CD4-positive, alpha-beta memory T cell (primary cell): Measurements from ENCODE around the gene NR5A1. TPM values are rescaled to one million over a fixed set of nuclear protein-coding genes. Genes with fewer than 3 reads are reported as not detected.

Experiments
- CTCF ChIA-PET: fragments of 350-600 bp; sonication (Branson Sonifier 250); formaldehyde crosslinking; loops from one replicate; lab custom pipeline; 2021; ENCODE audit warnings: inconsistent platforms; ENCODE audit not compliant: partially characterized antibody; lab: Charles Lee
- POLR2A ChIA-PET: fragments of 350-600 bp; sonication (Branson Sonifier 250); formaldehyde crosslinking; loops from one replicate; lab custom pipeline; 2021; ENCODE audit not compliant: partially characterized antibody; lab: Charles Lee
- DNase-seq, 5 donors: peaks; one replicate each; pipeline versions ENCODE4 v3.0.0 to v3.0.0-alpha.2; 2020 to 2022; ENCODE audit warnings: mixed read lengths in 1 of 5
- H3K27ac ChIP-seq: one replicate; pipeline ENCODE4 v1.7.0; 2013; ENCODE audit warnings: low read depth, low read length
- H3K27me3 ChIP-seq: 2 replicates; pipeline ENCODE4 v1.7.0; 2013; ENCODE audit warnings: mild to moderate bottlenecking, low read length, moderate library complexity; ENCODE audit not compliant: insufficient read depth
- H3K36me3 ChIP-seq: 2 replicates; pipeline ENCODE4 v1.7.0; 2013; ENCODE audit warnings: mild to moderate bottlenecking, low read length, moderate library complexity; ENCODE audit not compliant: insufficient read depth
- H3K4me1 ChIP-seq: 2 replicates; pipeline ENCODE4 v1.7.0; 2013; ENCODE audit warnings: mild to moderate bottlenecking, low read length, moderate library complexity; ENCODE audit not compliant: insufficient read depth
- H3K4me3 ChIP-seq, 2 donors: one replicate each; pipeline ENCODE4 v1.7.0; 2013; ENCODE audit warnings: low read length in 2 of 2, mild to moderate bottlenecking in 1 of 2
- H3K9me3 ChIP-seq, 2 donors: one replicate each; pipeline ENCODE4 v1.7.0; 2013; ENCODE audit warnings: low read length in 2 of 2, control low read depth in 1 of 2; ENCODE audit not compliant: control insufficient read depth in 1 of 2
- H3K27ac Mint-ChIP-seq, 7 donors: one replicate each; pipeline ENCODE4 v1.8.0; 2020 to 2021; ENCODE audit warnings: mixed read lengths in 7 of 7, mild to moderate bottlenecking in 6 of 7, inconsistent platforms in 3 of 7, moderate library complexity in 3 of 7
- H3K27me3 Mint-ChIP-seq, 2 donors: one replicate each; pipeline ENCODE4 v1.8.0; 2020 to 2021; ENCODE audit warnings: mixed read lengths in 2 of 2
- H3K36me3 Mint-ChIP-seq, 2 donors: one replicate each; pipeline ENCODE4 v1.8.0; 2020 to 2021; ENCODE audit warnings: mixed read lengths in 2 of 2, inconsistent platforms in 1 of 2, mild to moderate bottlenecking in 1 of 2
- H3K4me1 Mint-ChIP-seq, 4 donors: one replicate each; pipeline ENCODE4 v1.8.0; 2020 to 2021; ENCODE audit warnings: mixed read lengths in 4 of 4, mild to moderate bottlenecking in 1 of 4
- H3K4me3 Mint-ChIP-seq, 8 donors: one replicate each; pipeline ENCODE4 v1.8.0; 2020 to 2021; ENCODE audit warnings: mixed read lengths in 8 of 8, mild to moderate bottlenecking in 7 of 8, moderate library complexity in 6 of 8, inconsistent platforms in 3 of 8
- H3K9me3 Mint-ChIP-seq, 8 donors: one replicate each; pipeline ENCODE4 v1.8.0; 2020 to 2021; ENCODE audit warnings: mixed read lengths in 8 of 8, mild to moderate bottlenecking in 5 of 8, inconsistent platforms in 3 of 8, moderate library complexity in 1 of 8
- intact Hi-C: fragments of 100-400 bp; cut with micrococcal nuclease; formaldehyde crosslinking; loops from one replicate; pipeline ENCODE4 v1.15.1; 2023
- polyA plus RNA-seq, 2 donors: library from polyadenylated mRNA; unstranded; fragments of 300-500 nt; fragmentation: Illumina TruSeq; gene quantifications; one replicate each; pipeline ENCODE4 v1.2.3, GENCODE V29; 2021
- total RNA-seq, 2 experiments: library from RNA; stranded (reverse); gene quantifications; one replicate each; pipeline ENCODE4 v1.2.3, GENCODE V29; 2021

Gene NR5A1
- total and polyA plus RNA-seq, 4 experiments from 2014 or later: not detected

DNA sequence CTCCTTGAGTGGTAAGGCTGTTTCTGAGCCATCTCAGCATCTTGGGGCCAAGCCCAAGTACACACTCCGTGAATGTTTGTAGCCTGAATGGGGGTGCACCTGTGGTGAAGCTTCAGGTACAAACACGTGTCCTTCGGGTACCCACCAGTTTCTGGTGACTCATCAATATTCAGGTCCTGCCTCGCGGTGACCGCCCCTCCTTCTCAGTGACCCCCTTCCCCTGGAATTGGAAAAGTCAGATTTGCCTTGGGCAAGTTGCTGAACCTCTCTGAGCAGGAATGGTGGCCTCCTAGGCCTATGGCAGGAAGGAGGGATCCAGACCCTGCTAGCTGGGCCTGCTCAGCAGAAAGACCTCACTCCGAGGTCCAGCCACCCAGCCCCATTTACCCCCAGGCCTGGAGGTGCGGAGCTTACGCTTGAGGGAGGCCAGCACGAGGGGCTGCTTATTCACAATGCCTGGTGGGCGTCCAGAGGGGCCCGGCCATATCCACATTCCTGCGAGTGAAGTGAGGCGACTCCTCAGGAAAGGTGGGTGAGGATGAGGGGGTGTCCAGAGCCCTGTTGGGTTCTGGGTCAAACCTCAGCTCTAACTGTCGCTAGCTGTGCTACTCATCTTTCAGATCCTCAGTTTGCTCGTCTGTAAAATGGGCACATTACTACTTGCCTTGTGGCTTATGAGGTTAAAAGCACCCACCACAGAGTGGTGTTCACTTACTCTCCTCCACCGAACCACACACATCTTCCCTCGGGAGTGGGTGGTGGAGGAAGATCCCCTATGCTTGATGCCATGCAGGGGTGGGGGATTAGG, 49.9 kb downstream of the NR5A1 start:
- H3K27me3 Mint-ChIP-seq: peaks cover 2 to 8% of the 10 kb centered on the region in 2 donors
- H3K9me3 Mint-ChIP-seq: peaks cover 0 to 4% (median 0%) of the 10 kb centered on the region in 8 donors
- ChIA-PET POLR2A (no interaction called here), CTCF (no interaction called here)
- H3K4me1 Mint-ChIP-seq: no peaks in the 10 kb centered on the region
- H3K9me3 ChIP-seq: no peaks in the 10 kb centered on the region
- DNase-seq: no peak
- no peak overlapping the region for H3K4me3 Mint-ChIP-seq
- H3K36me3 ChIP-seq: no peaks in the 10 kb centered on the region
- intact Hi-C loops: no loop called here
- H3K4me1 ChIP-seq: no peaks in the 10 kb centered on the region
- no peaks in the 10 kb centered on the region for H3K27me3 ChIP-seq
- H3K36me3 Mint-ChIP-seq: no peaks in the 10 kb centered on the region
- no peak overlapping the region for H3K27ac ChIP-seq
- H3K4me3 ChIP-seq: no peak overlapping the region
- H3K27ac Mint-ChIP-seq: no peak overlapping the region

DNA sequence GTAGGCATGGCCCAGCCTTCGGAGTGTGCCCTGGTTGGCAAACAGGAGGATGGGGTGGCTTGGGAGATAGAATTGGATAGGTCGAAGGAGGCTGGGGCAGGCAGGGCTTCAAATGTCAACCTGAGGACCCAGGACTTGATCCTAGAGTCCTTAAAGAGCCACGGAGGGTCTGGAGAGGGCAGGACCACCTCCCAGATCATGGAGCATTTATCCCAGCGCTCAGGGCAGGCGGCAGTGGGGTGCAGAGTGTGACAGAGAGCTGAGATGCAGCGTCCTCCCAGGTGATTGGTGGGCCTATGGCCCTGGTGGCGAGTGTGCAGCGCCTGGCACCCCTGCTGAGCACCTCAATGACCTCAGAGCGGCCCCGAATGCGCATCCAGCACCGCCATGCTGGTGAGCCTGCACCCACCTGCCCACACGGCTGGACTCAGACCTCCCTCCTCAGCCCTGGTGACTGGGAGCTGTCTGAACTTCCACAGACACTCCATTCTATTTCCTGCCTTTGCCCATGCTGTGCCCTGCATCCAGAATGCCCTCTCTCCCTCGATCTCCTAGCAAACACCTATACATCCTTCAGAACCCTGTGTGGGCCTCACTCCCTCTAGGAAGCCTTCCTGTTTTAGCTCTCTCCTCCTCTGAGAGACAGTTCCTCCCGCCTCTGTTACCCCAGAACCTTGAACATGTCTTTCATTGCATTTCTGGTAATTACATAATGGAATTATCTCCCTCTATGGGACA, 50.7 kb downstream of the NR5A1 start:
- no peak overlapping the region for H3K4me3 ChIP-seq
- Mint-ChIP-seq H3K4me3 (no peak overlapping the region), H3K27me3 (peaks cover 4 to 12% of the 10 kb centered on the region in 2 donors), H3K4me1 (peaks cover 0 to 2% (median 0%) of the 10 kb centered on the region in 4 donors), H3K36me3 (no peaks in the 10 kb centered on the region), H3K27ac (no peak overlapping the region), H3K9me3 (peaks cover 0 to 4% (median 0%) of the 10 kb centered on the region in 8 donors)
- CTCF ChIA-PET: no interaction called here
- intact Hi-C loops: no loop called here
- H3K4me1 ChIP-seq: no peaks in the 10 kb centered on the region
- DNase-seq: no peak
- H3K27me3 ChIP-seq: no peaks in the 10 kb centered on the region
- H3K36me3 ChIP-seq: no peaks in the 10 kb centered on the region
- no peak overlapping the region for H3K27ac ChIP-seq
- no peaks in the 10 kb centered on the region for H3K9me3 ChIP-seq
- POLR2A ChIA-PET: no interaction called here

DNA sequence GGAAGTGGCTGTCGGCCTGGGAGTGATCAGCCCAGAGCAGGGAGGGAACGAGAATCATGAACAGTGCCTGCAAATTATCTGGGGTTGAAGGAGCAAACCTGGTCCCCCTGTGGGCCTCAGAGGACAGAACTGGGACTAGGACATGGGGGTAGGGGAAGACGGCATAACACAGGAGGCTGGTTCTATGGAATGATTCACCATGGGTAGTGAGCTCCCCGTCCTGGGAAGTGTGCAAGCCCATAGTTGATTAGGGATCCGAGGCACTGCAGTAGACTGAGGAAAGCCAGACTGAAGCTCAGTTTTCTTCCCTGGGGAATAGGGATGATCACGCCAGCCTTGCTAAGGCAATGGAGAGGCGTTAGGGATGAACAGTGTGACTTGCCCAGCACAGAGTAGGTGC, 51.4 kb downstream of the NR5A1 start:
- Mint-ChIP-seq H3K4me1 (peaks cover 0 to 4% (median 0%) of the 10 kb centered on the region in 4 donors), H3K27me3 (peaks cover 5 to 13% of the 10 kb centered on the region in 2 donors), H3K9me3 (peaks cover 0 to 4% (median 0%) of the 10 kb centered on the region in 8 donors), H3K36me3 (no peaks in the 10 kb centered on the region), H3K27ac (peak overlapping the region in 1 of 7 donors; percentile 63), H3K4me3 (no peak overlapping the region)
- CTCF ChIA-PET: no interaction called here
- H3K27me3 ChIP-seq: peaks cover 7% of the 10 kb centered on the region
- no peak overlapping the region for H3K4me3 ChIP-seq
- no peaks in the 10 kb centered on the region for H3K36me3 ChIP-seq
- no peaks in the 10 kb centered on the region for H3K4me1 ChIP-seq
- no peaks in the 10 kb centered on the region for H3K9me3 ChIP-seq
- no peak overlapping the region for H3K27ac ChIP-seq
- intact Hi-C loops: no loop called here
- no peak for DNase-seq
- POLR2A ChIA-PET: no interaction called here

- no peak for DNase-seq
- no peaks in the 10 kb centered on the region for H3K4me1 ChIP-seq
- peaks cover 11% of the 10 kb centered on the region for H3K27me3 ChIP-seq
- POLR2A ChIA-PET: no interaction called here
- H3K36me3 Mint-ChIP-seq: no peaks in the 10 kb centered on the region
- peaks cover 9 to 14% of the 10 kb centered on the region in 2 donors for H3K27me3 Mint-ChIP-seq
- no peak overlapping the region for H3K4me3 Mint-ChIP-seq
- CTCF ChIA-PET: no interaction called here
- H3K27ac ChIP-seq: no peak overlapping the region
- no peaks in the 10 kb centered on the region for H3K9me3 ChIP-seq
- intact Hi-C loops: no loop called here
- peaks cover 0 to 8% (median 0%) of the 10 kb centered on the region in 4 donors for H3K4me1 Mint-ChIP-seq
- no peaks in the 10 kb centered on the region for H3K9me3 Mint-ChIP-seq
- H3K4me3 ChIP-seq: no peak overlapping the region
- no peaks in the 10 kb centered on the region for H3K36me3 ChIP-seq
- H3K27ac Mint-ChIP-seq: no peak overlapping the region
Measured at GRCh38 chr9:124454791-124455443, 52.3 kb downstream of the NR5A1 start.

DNA sequence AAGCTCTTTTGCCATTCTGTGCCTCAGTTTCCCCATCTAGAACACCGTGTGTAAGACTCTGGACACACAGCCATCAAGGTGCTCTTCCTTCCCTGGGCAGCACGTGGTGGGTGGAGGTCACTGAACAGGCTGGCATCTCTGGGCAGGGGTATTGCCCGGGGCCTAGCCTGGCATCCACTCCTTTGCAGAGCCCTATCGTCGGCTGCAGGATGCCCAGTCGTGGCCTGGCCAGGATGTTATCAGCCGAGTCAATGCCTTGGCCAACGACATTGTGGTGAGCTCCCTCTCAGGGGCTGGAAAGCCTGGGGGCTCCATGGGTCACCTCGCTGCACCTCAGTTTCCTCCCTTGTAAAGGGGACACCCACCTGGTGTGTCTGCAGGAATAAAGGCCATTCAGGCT, 52.9 kb downstream of the NR5A1 start:
- H3K27me3 ChIP-seq: peaks cover 11% of the 10 kb centered on the region
- H3K9me3 ChIP-seq: no peaks in the 10 kb centered on the region
- Mint-ChIP-seq H3K9me3 (no peaks in the 10 kb centered on the region), H3K27ac (no peak overlapping the region), H3K4me3 (no peak overlapping the region), H3K36me3 (no peaks in the 10 kb centered on the region), H3K27me3 (peaks cover 14 to 20% of the 10 kb centered on the region in 2 donors), H3K4me1 (peaks cover 0 to 8% (median 0%) of the 10 kb centered on the region in 4 donors)
- no peak overlapping the region for H3K27ac ChIP-seq
- no peak for DNase-seq
- H3K4me1 ChIP-seq: no peaks in the 10 kb centered on the region
- intact Hi-C loops: no loop called here
- no peaks in the 10 kb centered on the region for H3K36me3 ChIP-seq
- ChIA-PET CTCF (interaction anchor here (1.2 kb wide), 1 partner anchor 9 kb away, joined by 3 read pairs; no protein-coding TSS in a partner anchor), POLR2A (no interaction called here)
- H3K4me3 ChIP-seq: no peak overlapping the region

- DNase-seq: no peak
- H3K27me3 ChIP-seq: peaks cover 11% of the 10 kb centered on the region
Measured at GRCh38 chr9:124453586-124454191, 53.5 kb downstream of the NR5A1 start.

More at GRCh38 chr9:124453586-124454191, 53.5 kb downstream of the NR5A1 start:
- intact Hi-C loops: no loop called here
- Mint-ChIP-seq H3K27ac (no peak overlapping the region), H3K4me1 (peaks cover 0 to 8% (median 0%) of the 10 kb centered on the region in 4 donors), H3K27me3 (peaks cover 16 to 22% of the 10 kb centered on the region in 2 donors), H3K4me3 (no peak overlapping the region), H3K9me3 (no peaks in the 10 kb centered on the region), H3K36me3 (no peaks in the 10 kb centered on the region)
- Histone ChIP-seq H3K4me3 (no peak overlapping the region), H3K36me3 (no peaks in the 10 kb centered on the region), H3K4me1 (no peaks in the 10 kb centered on the region), H3K27ac (no peak overlapping the region), H3K9me3 (no peaks in the 10 kb centered on the region)
- POLR2A ChIA-PET: no interaction called here
- CTCF ChIA-PET: interaction anchor here (1.2 kb wide), 1 partner anchor 9 kb away, joined by 3 read pairs; no protein-coding TSS in a partner anchor
